ENCODE measurements around the gene FAT1.

Gene FAT1

DNA sequence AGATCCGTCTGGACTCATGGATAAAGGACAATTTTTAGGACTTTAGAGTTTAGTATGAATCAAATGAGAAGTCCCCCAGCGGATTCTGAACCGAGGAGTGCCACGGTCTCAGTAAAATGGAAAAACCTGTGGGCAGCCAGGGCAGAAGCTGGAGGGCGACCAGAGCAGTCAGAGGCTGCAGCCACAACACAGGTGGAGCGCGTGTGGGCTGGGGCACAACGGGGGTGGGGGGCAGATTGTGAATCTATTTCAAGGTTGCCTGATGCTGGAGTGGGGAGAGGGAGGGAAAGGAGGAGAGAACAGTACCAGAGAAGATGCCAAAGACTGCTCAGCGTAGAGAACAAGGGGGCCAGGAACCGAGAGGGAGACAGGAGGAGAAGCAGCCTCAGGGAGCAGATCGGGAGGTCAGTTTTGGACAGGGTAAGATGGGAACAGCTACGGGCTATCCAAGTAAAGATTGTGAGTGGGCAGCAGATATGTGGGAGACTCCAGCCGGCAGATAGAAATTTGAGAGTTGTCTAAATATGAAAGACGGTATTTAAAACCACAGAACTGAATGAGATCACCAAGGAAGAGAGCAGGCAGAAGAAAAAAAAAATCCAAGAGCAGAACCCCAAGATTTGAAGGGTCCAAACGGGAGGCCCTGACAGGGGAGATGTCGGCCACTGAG is 9.5 kb downstream of the FAT1 start:
- no peak overlapping the region for H3K4me3 ChIP-seq (ENCODE audit: low read length)
- no peak for DNase-seq (ENCODE audit: low read depth)
- TF ChIP-seq, protein P1, sequence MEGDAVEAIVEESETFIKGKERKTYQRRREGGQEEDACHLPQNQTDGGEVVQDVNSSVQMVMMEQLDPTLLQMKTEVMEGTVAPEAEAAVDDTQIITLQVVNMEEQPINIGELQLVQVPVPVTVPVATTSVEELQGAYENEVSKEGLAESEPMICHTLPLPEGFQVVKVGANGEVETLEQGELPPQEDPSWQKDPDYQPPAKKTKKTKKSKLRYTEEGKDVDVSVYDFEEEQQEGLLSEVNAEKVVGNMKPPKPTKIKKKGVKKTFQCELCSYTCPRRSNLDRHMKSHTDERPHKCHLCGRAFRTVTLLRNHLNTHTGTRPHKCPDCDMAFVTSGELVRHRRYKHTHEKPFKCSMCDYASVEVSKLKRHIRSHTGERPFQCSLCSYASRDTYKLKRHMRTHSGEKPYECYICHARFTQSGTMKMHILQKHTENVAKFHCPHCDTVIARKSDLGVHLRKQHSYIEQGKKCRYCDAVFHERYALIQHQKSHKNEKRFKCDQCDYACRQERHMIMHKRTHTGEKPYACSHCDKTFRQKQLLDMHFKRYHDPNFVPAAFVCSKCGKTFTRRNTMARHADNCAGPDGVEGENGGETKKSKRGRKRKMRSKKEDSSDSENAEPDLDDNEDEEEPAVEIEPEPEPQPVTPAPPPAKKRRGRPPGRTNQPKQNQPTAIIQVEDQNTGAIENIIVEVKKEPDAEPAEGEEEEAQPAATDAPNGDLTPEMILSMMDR (IDR thresholded peaks at IDR 0.05; ENCODE audit: insufficient read depth, low read depth, low read length, missing control alignments), result no peak

DNA sequence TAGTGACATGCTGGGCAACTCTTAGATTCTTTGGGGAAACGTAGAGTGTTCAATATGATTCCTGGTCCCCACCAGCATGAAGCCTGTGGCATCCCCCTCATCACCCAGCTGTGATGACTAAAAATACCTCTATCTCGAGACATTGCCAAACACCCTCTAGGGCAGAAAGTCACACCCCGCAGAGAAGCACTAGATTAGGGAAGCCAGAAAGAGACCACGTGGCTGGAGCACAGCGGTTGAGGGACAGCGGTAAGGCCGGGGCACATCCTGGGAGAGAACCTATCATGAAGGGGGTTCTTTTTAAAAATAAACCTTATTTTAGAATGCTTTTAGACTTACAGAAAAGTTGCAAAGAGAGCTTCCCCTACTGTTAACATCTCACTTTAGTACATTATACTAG is 11.0 kb downstream of the FAT1 start:
- no peak overlapping the region for H3K4me3 ChIP-seq (ENCODE audit: low read length)
- TF ChIP-seq, protein P1 (IDR thresholded peaks at IDR 0.05; ENCODE audit: insufficient read depth, low read depth, low read length, missing control alignments), result no peak
- DNase-seq (ENCODE audit: low read depth), result peak; percentile 41

DNA sequence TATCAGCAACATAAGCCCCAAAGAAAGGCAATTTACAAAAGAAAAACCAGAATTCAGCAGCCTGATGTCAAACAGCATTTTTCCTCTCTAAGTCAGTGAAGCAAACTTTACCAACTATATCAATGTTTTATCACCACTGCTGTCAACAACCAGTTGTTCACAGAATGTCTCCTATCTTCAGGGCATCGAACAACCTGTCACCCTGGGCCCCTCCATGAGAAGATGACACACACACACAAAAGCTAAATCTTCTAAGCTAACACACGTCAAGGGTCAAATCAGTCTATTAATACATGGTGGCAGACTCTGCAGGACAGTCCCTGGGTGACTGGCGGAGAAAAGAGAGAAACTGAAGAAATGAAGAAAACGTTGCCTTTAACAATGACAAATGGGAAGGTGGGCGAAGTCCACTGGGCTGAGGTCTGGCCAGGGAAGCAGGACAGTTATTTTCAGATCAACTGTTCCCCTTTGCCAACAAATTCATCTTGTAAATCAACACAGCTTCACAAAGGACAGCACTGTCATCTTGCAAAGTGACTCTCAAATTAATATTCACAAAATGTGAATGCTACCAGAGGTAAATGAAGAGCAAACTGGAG is 13.0 kb downstream of the FAT1 start:
- TF ChIP-seq, protein P1 (IDR thresholded peaks at IDR 0.05; ENCODE audit: insufficient read depth, low read depth, low read length, missing control alignments), result no peak
- DNase-seq (ENCODE audit: low read depth), result no peak
- no peak overlapping the region for H3K4me3 ChIP-seq (ENCODE audit: low read length)

DNA sequence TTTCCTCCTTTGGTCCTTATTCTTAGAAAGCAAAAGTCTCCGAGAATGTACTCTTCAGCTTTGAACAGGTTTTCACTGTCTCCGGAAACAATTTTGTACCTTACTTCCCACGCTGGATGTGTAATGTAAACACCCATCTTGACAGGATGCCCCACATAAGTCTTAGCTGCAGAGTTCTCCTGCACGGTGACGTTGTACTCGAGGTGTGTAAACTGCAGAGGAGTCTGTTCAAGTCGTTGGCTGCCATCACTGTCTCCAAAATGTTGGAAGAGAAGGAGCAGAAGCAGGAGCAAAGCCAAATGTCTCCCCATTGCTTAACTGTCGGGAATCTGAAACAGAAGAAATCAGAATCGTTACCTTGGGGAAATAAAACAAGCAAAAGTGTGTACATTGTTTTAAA is 14.1 kb downstream of the FAT1 start:
- no peak for DNase-seq (ENCODE audit: low read depth)
- TF ChIP-seq, protein P1 (IDR thresholded peaks at IDR 0.05; ENCODE audit: insufficient read depth, low read depth, low read length, missing control alignments), result no peak
- H3K4me3 ChIP-seq (ENCODE audit: low read length), result no peak overlapping the region

DNA sequence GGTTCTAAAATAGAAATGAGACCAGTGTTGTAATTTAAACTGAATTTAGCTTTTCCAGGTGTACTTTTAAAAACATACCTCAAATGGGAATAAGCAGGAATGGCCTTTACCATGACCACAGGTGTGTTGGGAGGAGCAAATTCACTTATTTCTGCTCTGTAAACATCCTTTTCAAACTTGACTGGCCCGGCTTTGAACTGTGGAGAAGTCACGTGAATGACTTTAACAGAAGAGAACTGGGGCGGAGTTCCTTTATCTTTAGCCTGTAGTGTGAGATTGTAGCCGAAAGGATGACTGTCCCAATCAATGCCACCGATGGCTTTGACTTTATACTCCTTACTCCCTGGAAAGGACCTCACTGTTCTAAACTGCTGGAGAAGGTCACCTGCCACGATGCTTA is 15.1 kb downstream of the FAT1 start:
- H3K4me3 ChIP-seq (ENCODE audit: low read length), result no peak overlapping the region
- no peak for DNase-seq (ENCODE audit: low read depth)
- TF ChIP-seq, protein P1 (IDR thresholded peaks at IDR 0.05; ENCODE audit: insufficient read depth, low read depth, low read length, missing control alignments), result no peak

DNA sequence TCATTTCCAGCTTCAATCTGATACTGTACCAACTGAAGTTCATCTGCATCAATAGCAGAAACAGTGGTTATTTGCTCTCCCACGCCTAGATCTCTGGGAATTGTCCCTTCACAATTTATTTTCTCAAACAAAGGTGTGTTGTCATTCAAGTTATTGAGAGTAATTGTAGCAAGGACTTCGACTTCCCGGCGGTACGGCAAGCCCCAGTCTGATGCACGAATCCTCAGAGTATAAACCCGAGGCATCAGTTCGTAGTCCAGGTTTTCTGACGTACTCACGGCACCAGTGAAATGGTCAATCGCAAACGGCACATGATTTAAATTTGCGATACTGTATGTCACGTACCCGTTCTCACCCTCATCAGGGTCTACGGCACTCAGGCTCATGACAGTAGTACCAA is 15.7 kb downstream of the FAT1 start:
- TF ChIP-seq, protein P1 (IDR thresholded peaks at IDR 0.05; ENCODE audit: insufficient read depth, low read depth, low read length, missing control alignments), result no peak
- no peak for DNase-seq (ENCODE audit: low read depth)
- H3K4me3 ChIP-seq (ENCODE audit: low read length), result no peak overlapping the region

DNA sequence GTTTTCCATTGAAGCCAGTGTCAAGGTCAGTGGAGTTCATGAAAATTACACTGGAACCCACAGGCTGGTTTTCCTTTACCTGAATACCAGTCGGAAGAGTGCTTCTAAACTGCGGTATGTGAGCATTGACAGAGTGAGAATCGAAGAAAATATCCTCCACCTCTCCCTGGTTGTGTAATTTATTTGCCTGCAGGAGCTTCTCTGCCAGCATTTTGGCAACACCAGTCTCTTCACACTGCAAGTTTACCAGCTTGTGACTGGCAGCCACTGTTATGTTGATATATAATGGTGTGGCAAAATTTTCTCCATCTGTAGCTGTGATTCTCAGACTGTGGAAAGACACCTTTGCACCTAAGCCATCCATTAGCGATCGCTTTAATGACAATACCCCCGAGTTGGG is 16.1 kb downstream of the FAT1 start:
- DNase-seq (ENCODE audit: low read depth), result no peak
- H3K4me3 ChIP-seq (ENCODE audit: low read length), result no peak overlapping the region
- TF ChIP-seq, protein P1 (IDR thresholded peaks at IDR 0.05; ENCODE audit: insufficient read depth, low read depth, low read length, missing control alignments), result no peak

Data from epithelial cell of esophagus (primary cell).